PC-9 (cell line): ENCODE measurements around the gene CNKSR3.

Source experiments
- EZH2 ChIP-seq: fragments of 200-600 bp; sonication (generic); IDR thresholded peaks from 2 replicates; pipeline ENCODE4 v1.8.0; 2017; ENCODE audit warnings: antibody characterized with exemption, low read depth
- TF ChIP-seq, protein P1 (sequence below): fragments of 200-600 bp; sonication (generic); conservative IDR thresholded peaks from 2 replicates; pipeline ENCODE4 v1.6.1; 2017; ENCODE audit warnings: mixed run types, antibody characterized with exemption, mild to moderate bottlenecking, moderate library complexity

DNA sequence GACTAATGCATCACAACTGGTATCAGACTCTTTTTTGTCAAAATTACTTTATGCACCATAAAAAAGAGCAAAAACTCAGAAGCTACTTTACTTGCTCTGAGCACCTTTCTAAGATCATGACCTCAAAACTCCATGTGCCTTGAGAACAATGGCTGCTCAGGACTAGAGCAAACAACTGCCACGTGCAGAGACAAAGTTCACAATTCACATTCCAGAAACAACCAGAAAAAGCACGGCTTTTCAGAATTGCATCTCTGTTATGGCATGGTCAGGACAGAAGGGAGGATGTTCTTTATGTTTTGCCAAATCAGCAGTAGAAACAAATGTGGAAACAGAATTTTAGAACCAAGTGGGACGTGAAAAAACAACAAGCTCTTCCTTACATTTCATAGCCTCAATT lies 70.5 kb downstream of the CNKSR3 start:
- TF ChIP-seq, protein P1, sequence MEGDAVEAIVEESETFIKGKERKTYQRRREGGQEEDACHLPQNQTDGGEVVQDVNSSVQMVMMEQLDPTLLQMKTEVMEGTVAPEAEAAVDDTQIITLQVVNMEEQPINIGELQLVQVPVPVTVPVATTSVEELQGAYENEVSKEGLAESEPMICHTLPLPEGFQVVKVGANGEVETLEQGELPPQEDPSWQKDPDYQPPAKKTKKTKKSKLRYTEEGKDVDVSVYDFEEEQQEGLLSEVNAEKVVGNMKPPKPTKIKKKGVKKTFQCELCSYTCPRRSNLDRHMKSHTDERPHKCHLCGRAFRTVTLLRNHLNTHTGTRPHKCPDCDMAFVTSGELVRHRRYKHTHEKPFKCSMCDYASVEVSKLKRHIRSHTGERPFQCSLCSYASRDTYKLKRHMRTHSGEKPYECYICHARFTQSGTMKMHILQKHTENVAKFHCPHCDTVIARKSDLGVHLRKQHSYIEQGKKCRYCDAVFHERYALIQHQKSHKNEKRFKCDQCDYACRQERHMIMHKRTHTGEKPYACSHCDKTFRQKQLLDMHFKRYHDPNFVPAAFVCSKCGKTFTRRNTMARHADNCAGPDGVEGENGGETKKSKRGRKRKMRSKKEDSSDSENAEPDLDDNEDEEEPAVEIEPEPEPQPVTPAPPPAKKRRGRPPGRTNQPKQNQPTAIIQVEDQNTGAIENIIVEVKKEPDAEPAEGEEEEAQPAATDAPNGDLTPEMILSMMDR = no peak
- no peak for TF ChIP-seq EZH2
